ENCODE results near the gene HTRA3. TPM values are rescaled to one million over a fixed set of nuclear protein-coding genes. Genes with fewer than 3 reads are reported as not detected.

HTRA3 gene
- total and polyA plus RNA-seq, 4 experiments from 2014 or later: not detected

GRCh38 chr4:8258552-8259212, 10.9 kb upstream of the HTRA3 start:
- H3K36me3 ChIP-seq (ENCODE audit: insufficient read depth, low read length): no peaks in the 10 kb centered on the region
- H3K4me3 ChIP-seq (ENCODE audit: low read length in 2 of 2): no peak overlapping the region
- H3K27ac ChIP-seq (ENCODE audit: low read depth, low read length): no peak overlapping the region
- Mint-ChIP-seq H3K27me3 (peaks cover 4 to 6% of the 10 kb centered on the region in 2 donors), H3K4me1 (peaks cover 0 to 3% (median under 1%) of the 10 kb centered on the region in 4 donors), H3K27ac (no peak overlapping the region), H3K9me3 (peaks cover 0 to 2% (median 0%) of the 10 kb centered on the region in 8 donors), H3K36me3 (no peaks in the 10 kb centered on the region), H3K4me3 (no peak overlapping the region)
- intact Hi-C loops (cut with micrococcal nuclease): no loop called here
- H3K27me3 ChIP-seq (ENCODE audit: insufficient read depth, low read length): no peaks in the 10 kb centered on the region
- H3K4me1 ChIP-seq (ENCODE audit: insufficient read depth, low read length): no peaks in the 10 kb centered on the region
- no peak for DNase-seq
- CTCF ChIA-PET (ENCODE audit: partially characterized antibody): interaction anchor here (1.2 kb wide), 1 partner anchor 17 kb away, joined by 3 read pairs; no protein-coding TSS in a partner anchor
- H3K9me3 ChIP-seq (ENCODE audit: control insufficient read depth in 1 of 2, low read length in 2 of 2): no peaks in the 10 kb centered on the region
- POLR2A ChIA-PET (ENCODE audit: partially characterized antibody): no interaction called here

- POLR2A ChIA-PET (ENCODE audit: partially characterized antibody): no interaction called here
- CTCF ChIA-PET (ENCODE audit: partially characterized antibody): interaction anchor here (1.2 kb wide), 1 partner anchor 18 kb away, joined by 3 read pairs; no protein-coding TSS in a partner anchor
- Histone ChIP-seq H3K27me3 (ENCODE audit: insufficient read depth, low read length) (no peaks in the 10 kb centered on the region), H3K4me3 (ENCODE audit: low read length in 2 of 2) (no peak overlapping the region), H3K4me1 (ENCODE audit: insufficient read depth, low read length) (no peaks in the 10 kb centered on the region), H3K9me3 (ENCODE audit: control insufficient read depth in 1 of 2, low read length in 2 of 2) (no peaks in the 10 kb centered on the region), H3K27ac (ENCODE audit: low read depth, low read length) (no peak overlapping the region), H3K36me3 (ENCODE audit: insufficient read depth, low read length) (no peaks in the 10 kb centered on the region)
- H3K27ac Mint-ChIP-seq: no peak overlapping the region
- peaks cover 9 to 10% of the 10 kb centered on the region in 2 donors for H3K27me3 Mint-ChIP-seq
- no peak overlapping the region for H3K4me3 Mint-ChIP-seq
- DNase-seq: no peak
- H3K36me3 Mint-ChIP-seq: no peaks in the 10 kb centered on the region
- H3K4me1 Mint-ChIP-seq: peaks cover 0 to 4% (median 1%) of the 10 kb centered on the region in 4 donors
- no peaks in the 10 kb centered on the region for H3K9me3 Mint-ChIP-seq
- intact Hi-C loops (cut with micrococcal nuclease): no loop called here
Observed at GRCh38 chr4:8259743-8260430, 9.7 kb upstream of the HTRA3 start.

- no peaks in the 10 kb centered on the region for H3K9me3 ChIP-seq (ENCODE audit: control insufficient read depth in 1 of 2, low read length in 2 of 2)
- ChIA-PET POLR2A (ENCODE audit: partially characterized antibody) (no interaction called here), CTCF (ENCODE audit: partially characterized antibody) (no interaction called here)
- H3K4me3 Mint-ChIP-seq: no peak overlapping the region
- no peak for DNase-seq
- H3K36me3 Mint-ChIP-seq: no peaks in the 10 kb centered on the region
- peaks cover 0 to 4% (median 1%) of the 10 kb centered on the region in 4 donors for H3K4me1 Mint-ChIP-seq
- H3K27ac Mint-ChIP-seq: no peak overlapping the region
- no peaks in the 10 kb centered on the region for H3K27me3 ChIP-seq (ENCODE audit: insufficient read depth, low read length)
- H3K36me3 ChIP-seq (ENCODE audit: insufficient read depth, low read length): no peaks in the 10 kb centered on the region
- no peak overlapping the region for H3K27ac ChIP-seq (ENCODE audit: low read depth, low read length)
- intact Hi-C loops (cut with micrococcal nuclease): no loop called here
- no peaks in the 10 kb centered on the region for H3K4me1 ChIP-seq (ENCODE audit: insufficient read depth, low read length)
- H3K4me3 ChIP-seq (ENCODE audit: low read length in 2 of 2): no peak overlapping the region
- peaks cover 9 to 10% of the 10 kb centered on the region in 2 donors for H3K27me3 Mint-ChIP-seq
- no peaks in the 10 kb centered on the region for H3K9me3 Mint-ChIP-seq
Observed at GRCh38 chr4:8260656-8261111, 8.9 kb upstream of the HTRA3 start.

- Histone ChIP-seq H3K9me3 (ENCODE audit: control insufficient read depth in 1 of 2, low read length in 2 of 2) (no peaks in the 10 kb centered on the region), H3K4me3 (ENCODE audit: low read length in 2 of 2) (no peak overlapping the region), H3K36me3 (ENCODE audit: insufficient read depth, low read length) (no peaks in the 10 kb centered on the region), H3K27ac (ENCODE audit: low read depth, low read length) (no peak overlapping the region), H3K4me1 (ENCODE audit: insufficient read depth, low read length) (no peaks in the 10 kb centered on the region), H3K27me3 (ENCODE audit: insufficient read depth, low read length) (no peaks in the 10 kb centered on the region)
- H3K36me3 Mint-ChIP-seq: no peaks in the 10 kb centered on the region
- no peak overlapping the region for H3K4me3 Mint-ChIP-seq
- ChIA-PET POLR2A (ENCODE audit: partially characterized antibody) (no interaction called here), CTCF (ENCODE audit: partially characterized antibody) (no interaction called here)
- no peak for DNase-seq
- intact Hi-C loops (cut with micrococcal nuclease): no loop called here
- H3K9me3 Mint-ChIP-seq: no peaks in the 10 kb centered on the region
- peaks cover 0 to 4% (median 1%) of the 10 kb centered on the region in 4 donors for H3K4me1 Mint-ChIP-seq
- H3K27ac Mint-ChIP-seq: no peak overlapping the region
- peaks cover 13 to 20% of the 10 kb centered on the region in 2 donors for H3K27me3 Mint-ChIP-seq
Observed at GRCh38 chr4:8261851-8262535, 7.6 kb upstream of the HTRA3 start.

GRCh38 chr4:8262637-8263322, 6.8 kb upstream of the HTRA3 start:
- POLR2A ChIA-PET (ENCODE audit: partially characterized antibody): no interaction called here
- no peaks in the 10 kb centered on the region for H3K36me3 ChIP-seq (ENCODE audit: insufficient read depth, low read length)
- H3K27me3 ChIP-seq (ENCODE audit: insufficient read depth, low read length): no peaks in the 10 kb centered on the region
- Mint-ChIP-seq H3K4me3 (no peak overlapping the region), H3K27ac (no peak overlapping the region), H3K36me3 (no peaks in the 10 kb centered on the region), H3K9me3 (no peaks in the 10 kb centered on the region), H3K27me3 (peaks cover 13 to 20% of the 10 kb centered on the region in 2 donors), H3K4me1 (peaks cover 0 to 4% (median 1%) of the 10 kb centered on the region in 4 donors)
- CTCF ChIA-PET (ENCODE audit: partially characterized antibody): no interaction called here
- no peaks in the 10 kb centered on the region for H3K9me3 ChIP-seq (ENCODE audit: control insufficient read depth in 1 of 2, low read length in 2 of 2)
- no peak for DNase-seq
- no peak overlapping the region for H3K27ac ChIP-seq (ENCODE audit: low read depth, low read length)
- H3K4me3 ChIP-seq (ENCODE audit: low read length in 2 of 2): no peak overlapping the region
- no peaks in the 10 kb centered on the region for H3K4me1 ChIP-seq (ENCODE audit: insufficient read depth, low read length)
- intact Hi-C loops (cut with micrococcal nuclease): no loop called here

GRCh38 chr4:8263397-8263796, 6.2 kb upstream of the HTRA3 start:
- H3K27ac ChIP-seq (ENCODE audit: low read depth, low read length): no peak overlapping the region
- ChIA-PET POLR2A (ENCODE audit: partially characterized antibody) (no interaction called here), CTCF (ENCODE audit: partially characterized antibody) (no interaction called here)
- H3K36me3 ChIP-seq (ENCODE audit: insufficient read depth, low read length): no peaks in the 10 kb centered on the region
- H3K4me1 ChIP-seq (ENCODE audit: insufficient read depth, low read length): no peaks in the 10 kb centered on the region
- Mint-ChIP-seq H3K36me3 (no peaks in the 10 kb centered on the region), H3K27me3 (peaks cover 14 to 21% of the 10 kb centered on the region in 2 donors), H3K9me3 (no peaks in the 10 kb centered on the region), H3K27ac (peak overlapping the region in 1 of 7 donors; percentile 6), H3K4me3 (no peak overlapping the region), H3K4me1 (peaks cover 0 to 4% (median 1%) of the 10 kb centered on the region in 4 donors)
- no peaks in the 10 kb centered on the region for H3K27me3 ChIP-seq (ENCODE audit: insufficient read depth, low read length)
- no peak overlapping the region for H3K4me3 ChIP-seq (ENCODE audit: low read length in 2 of 2)
- H3K9me3 ChIP-seq (ENCODE audit: control insufficient read depth in 1 of 2, low read length in 2 of 2): no peaks in the 10 kb centered on the region
- intact Hi-C loops (cut with micrococcal nuclease): no loop called here
- DNase-seq: no peak

- Histone ChIP-seq H3K36me3 (ENCODE audit: insufficient read depth, low read length) (no peaks in the 10 kb centered on the region), H3K9me3 (ENCODE audit: control insufficient read depth in 1 of 2, low read length in 2 of 2) (no peaks in the 10 kb centered on the region), H3K4me3 (ENCODE audit: low read length in 2 of 2) (no peak overlapping the region), H3K27me3 (ENCODE audit: insufficient read depth, low read length) (peaks cover 2% of the 10 kb centered on the region), H3K27ac (ENCODE audit: low read depth, low read length) (no peak overlapping the region), H3K4me1 (ENCODE audit: insufficient read depth, low read length) (no peaks in the 10 kb centered on the region)
- Mint-ChIP-seq H3K36me3 (no peaks in the 10 kb centered on the region), H3K27ac (no peak overlapping the region), H3K27me3 (peaks cover 21 to 27% of the 10 kb centered on the region in 2 donors), H3K4me1 (peaks cover 0 to 4% (median 1%) of the 10 kb centered on the region in 4 donors), H3K4me3 (no peak overlapping the region), H3K9me3 (no peaks in the 10 kb centered on the region)
- ChIA-PET POLR2A (ENCODE audit: partially characterized antibody) (no interaction called here), CTCF (ENCODE audit: partially characterized antibody) (no interaction called here)
- no peak for DNase-seq
- intact Hi-C loops (cut with micrococcal nuclease): no loop called here
Observed at GRCh38 chr4:8264106-8264505, 5.4 kb upstream of the HTRA3 start.
